Brain microvascular endothelial cell (primary cell): ENCODE data around the gene YJEFN3.
A peak's percentile ranks its signal among the peaks of the same experiment; 100 is the strongest.

Source experiments
- DNase-seq: peaks from one replicate; pipeline ENCODE4 v3.0.0-alpha.2; 2020
- H3K27ac ChIP-seq: fragments of 250-450 bp; sonication (Bioruptor Pico); 2 replicates; pipeline ENCODE4 v1.5.1; 2020; ENCODE audit warnings: mild to moderate bottlenecking, moderate library complexity
- H3K27me3 ChIP-seq: fragments of 250-450 bp; sonication (Bioruptor Pico); replicated peaks from 2 replicates; pipeline ENCODE4 v1.5.1; 2020; ENCODE audit warnings: mild to moderate bottlenecking
- H3K36me3 ChIP-seq: fragments of 250-450 bp; sonication (Bioruptor Pico); replicated peaks from 2 replicates; pipeline ENCODE4 v1.5.1; 2020; ENCODE audit warnings: mild to moderate bottlenecking
- H3K4me3 ChIP-seq: 2 replicates; pipeline ENCODE4 v1.5.1; 2011; ENCODE audit warnings: low read depth, mild to moderate bottlenecking, control low read depth, low read length, moderate library complexity
- in situ Hi-C: cut with HindIII; loops from 2 replicates; pipeline ENCODE4 v1.10.0; 2017; ENCODE audit warnings: low sequenced_read_pairs, low pct_ligation_motif_present
- TF ChIP-seq, protein P1 (sequence below): IDR thresholded peaks from 2 replicates; pipeline ENCODE4 v1.5.1; 2011; ENCODE audit warnings: low read depth, mild to moderate bottlenecking, moderate library complexity, low read length, control low read depth, inconsistent platforms; ENCODE audit errors: missing control alignments

The YJEFN3 gene

DNA sequence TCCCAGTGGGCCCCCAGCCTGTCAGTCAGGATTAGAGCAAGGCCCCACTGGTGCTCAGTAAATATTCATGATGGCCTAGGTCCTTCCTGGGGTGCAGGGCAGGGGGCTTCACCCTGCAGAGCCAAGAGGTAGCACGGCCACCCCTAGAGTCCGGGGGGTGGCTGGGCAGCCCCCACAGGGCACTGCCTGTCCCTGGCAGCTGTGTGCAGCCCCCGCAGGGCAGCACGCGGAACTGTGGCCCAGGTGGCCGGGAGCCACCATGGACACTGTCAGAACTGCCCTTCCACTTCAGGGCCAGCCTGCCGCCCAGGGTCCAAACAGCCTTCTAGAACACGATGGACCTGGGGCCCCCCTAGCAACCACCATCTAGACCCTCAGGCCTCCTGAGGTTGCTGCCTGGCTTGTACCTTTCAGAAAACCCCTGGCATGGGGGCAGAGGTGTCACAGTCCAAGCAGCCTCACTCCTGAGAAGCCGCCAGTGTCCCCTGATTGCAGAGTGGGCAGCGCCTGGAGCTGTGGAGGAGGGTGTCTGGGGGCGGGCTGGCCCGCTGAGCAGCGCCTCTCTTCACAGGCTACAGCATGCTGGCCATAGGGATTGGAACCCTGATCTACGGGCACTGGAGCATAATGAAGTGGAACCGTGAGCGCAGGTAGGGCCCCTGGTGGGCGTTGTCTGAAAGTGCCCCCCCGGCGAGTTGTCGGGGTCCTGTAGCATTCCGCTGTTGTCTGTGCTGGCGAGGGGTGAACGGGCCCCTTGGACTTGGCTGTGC lies 2.9 kb upstream of the YJEFN3 start:
- DNase-seq, result no peak
- Histone ChIP-seq H3K4me3 (no peak overlapping the region), H3K27me3 (no peaks in the 10 kb centered on the region), H3K27ac (no peak overlapping the region), H3K36me3 (peaks cover 14% of the 10 kb centered on the region)
- in situ Hi-C loops, result no loop called here
- TF ChIP-seq, protein P1, sequence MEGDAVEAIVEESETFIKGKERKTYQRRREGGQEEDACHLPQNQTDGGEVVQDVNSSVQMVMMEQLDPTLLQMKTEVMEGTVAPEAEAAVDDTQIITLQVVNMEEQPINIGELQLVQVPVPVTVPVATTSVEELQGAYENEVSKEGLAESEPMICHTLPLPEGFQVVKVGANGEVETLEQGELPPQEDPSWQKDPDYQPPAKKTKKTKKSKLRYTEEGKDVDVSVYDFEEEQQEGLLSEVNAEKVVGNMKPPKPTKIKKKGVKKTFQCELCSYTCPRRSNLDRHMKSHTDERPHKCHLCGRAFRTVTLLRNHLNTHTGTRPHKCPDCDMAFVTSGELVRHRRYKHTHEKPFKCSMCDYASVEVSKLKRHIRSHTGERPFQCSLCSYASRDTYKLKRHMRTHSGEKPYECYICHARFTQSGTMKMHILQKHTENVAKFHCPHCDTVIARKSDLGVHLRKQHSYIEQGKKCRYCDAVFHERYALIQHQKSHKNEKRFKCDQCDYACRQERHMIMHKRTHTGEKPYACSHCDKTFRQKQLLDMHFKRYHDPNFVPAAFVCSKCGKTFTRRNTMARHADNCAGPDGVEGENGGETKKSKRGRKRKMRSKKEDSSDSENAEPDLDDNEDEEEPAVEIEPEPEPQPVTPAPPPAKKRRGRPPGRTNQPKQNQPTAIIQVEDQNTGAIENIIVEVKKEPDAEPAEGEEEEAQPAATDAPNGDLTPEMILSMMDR, result peak; percentile 13

GRCh38 chr19:19526581-19527370 lies 1.9 kb upstream of the YJEFN3 start:
- in situ Hi-C loops, result no loop called here
- no peak overlapping the region for H3K27ac ChIP-seq

GRCh38 chr19:19527371-19527656 lies 1.4 kb upstream of the YJEFN3 start:
- Histone ChIP-seq H3K27ac (no peak overlapping the region), H3K4me3 (no peak overlapping the region), H3K27me3 (no peaks in the 10 kb centered on the region), H3K36me3 (peaks cover 13% of the 10 kb centered on the region)
- TF ChIP-seq, protein P1, result no peak
- in situ Hi-C loops, result no loop called here
- DNase-seq, result no peak

More at GRCh38 chr19:19526581-19527370, 1.9 kb upstream of the YJEFN3 start:
- Histone ChIP-seq H3K27me3 (no peaks in the 10 kb centered on the region), H3K36me3 (peaks cover 13% of the 10 kb centered on the region), H3K4me3 (no peak overlapping the region)
- TF ChIP-seq, protein P1, result no peak
- DNase-seq, result no peak

DNA sequence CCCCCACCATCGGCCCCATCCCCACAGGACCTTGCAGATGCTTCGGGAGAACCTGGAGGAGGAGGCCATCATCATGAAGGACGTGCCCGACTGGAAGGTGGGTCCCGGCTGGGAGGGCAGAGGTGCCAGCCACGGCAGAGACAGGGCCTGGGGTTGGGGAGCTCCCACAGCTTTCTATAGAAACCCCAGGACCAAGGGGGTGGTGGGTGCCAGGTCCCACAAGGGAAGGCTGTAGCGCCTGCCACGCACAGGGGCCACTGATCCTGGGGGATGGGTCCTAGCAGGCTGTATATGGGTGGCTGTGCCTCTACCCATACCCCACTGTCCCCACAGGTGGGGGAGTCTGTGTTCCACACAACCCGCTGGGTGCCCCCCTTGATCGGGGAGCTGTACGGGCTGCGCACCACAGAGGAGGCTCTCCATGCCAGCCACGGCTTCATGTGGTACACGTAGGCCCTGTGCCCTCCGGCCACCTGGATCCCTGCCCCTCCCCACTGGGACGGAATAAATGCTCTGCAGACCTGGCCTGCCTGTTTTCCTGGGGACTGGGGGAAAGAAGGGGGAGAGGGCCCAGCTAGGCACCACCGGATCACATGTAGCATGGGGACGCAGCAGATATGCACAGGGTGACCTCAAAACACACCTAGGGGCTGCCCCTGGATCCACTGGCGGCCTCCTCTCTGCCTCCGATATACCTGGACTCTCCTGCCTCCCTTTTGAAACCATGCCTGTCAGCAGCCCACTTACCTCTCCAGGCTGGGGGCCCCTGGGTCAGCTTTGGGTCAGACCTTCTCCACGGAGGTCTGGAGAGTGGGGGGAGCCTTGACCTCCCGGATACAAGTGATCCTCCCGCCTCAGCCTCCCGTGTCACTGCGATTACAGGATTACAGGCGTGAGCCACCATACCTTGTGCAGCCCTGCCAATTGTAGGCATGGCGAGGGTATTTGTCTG lies 761 bp upstream of the YJEFN3 start:
- in situ Hi-C loops, result no loop called here

DNA sequence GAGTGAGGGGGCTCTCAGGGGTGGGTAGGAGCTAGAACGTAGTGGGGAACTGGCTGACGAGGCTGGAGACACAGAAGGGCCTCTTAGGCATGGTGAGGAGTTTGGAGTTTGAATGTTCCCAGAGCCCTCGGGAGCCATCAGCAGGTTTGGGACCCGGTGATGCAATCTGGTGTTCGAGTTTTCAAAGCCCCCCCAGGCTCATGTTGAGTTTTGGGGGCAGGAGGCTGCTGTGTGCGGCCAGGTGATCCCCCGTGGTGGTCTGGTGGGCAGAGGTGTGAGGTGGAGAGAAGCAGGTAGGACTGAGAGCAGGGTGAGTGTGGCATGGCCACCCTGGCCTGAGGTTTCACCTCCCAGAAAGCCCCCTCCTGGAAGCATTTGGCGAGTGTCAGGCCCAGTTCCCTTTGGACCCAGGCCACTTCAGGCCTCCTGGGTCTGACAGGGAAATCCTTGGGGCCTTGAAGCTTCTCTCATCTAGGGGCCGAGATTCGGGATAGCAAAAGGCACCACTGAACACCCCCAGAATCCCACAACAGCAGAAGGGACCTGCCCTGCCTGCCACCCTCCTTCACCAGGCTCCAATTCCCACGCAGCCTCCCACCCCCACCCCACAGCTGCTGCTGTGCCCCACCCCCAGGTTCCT lies 1.2 kb downstream of the YJEFN3 start:
- H3K27ac ChIP-seq, result no peak overlapping the region
- in situ Hi-C loops, result no loop called here

More for the DNA sequence above, 761 bp upstream of the YJEFN3 start:
- DNase-seq, result no peak
- TF ChIP-seq, protein P1, result no peak
- peaks cover 13% of the 10 kb centered on the region for H3K36me3 ChIP-seq
- no peak overlapping the region for H3K4me3 ChIP-seq
- no peaks in the 10 kb centered on the region for H3K27me3 ChIP-seq
- no peak overlapping the region for H3K27ac ChIP-seq

More for the DNA sequence above, 1.2 kb downstream of the YJEFN3 start:
- H3K36me3 ChIP-seq, result peaks cover 13% of the 10 kb centered on the region
- no peak overlapping the region for H3K4me3 ChIP-seq
- H3K27me3 ChIP-seq, result no peaks in the 10 kb centered on the region
- TF ChIP-seq, protein P1, result no peak
- DNase-seq, result no peak
